K562 (cell line): ENCODE data around the gene PHF19. TPM values are rescaled to one million over a fixed set of nuclear protein-coding genes. Genes with fewer than 3 reads are reported as not detected.

Experiments used
- ARID2 ChIP-seq: fragments of 450-650 bp; IDR thresholded peaks from 2 replicates; pipeline ENCODE4 v1.6.1; 2017; ENCODE audit warnings: antibody characterized with exemption, mild to moderate bottlenecking
- ZNF197 ChIP-seq: fragments of 200-800 bp; sonication (Bioruptor generic); IDR thresholded peaks from 2 replicates; pipeline ENCODE4 v1.6.1; 2016; ENCODE audit warnings: low read depth, missing genetic modification characterization, missing compliant biosample characterization
- ZNF354B ChIP-seq: fragments of 250-450 bp; sonication (Bioruptor Pico); IDR thresholded peaks from 2 replicates; pipeline ENCODE4 v1.4.0; 2020
- ZNF766 ChIP-seq: fragments of 200-800 bp; sonication (Bioruptor generic); conservative IDR thresholded peaks from 2 replicates; pipeline ENCODE4 v1.6.1; 2016; ENCODE audit warnings: missing genetic modification characterization, missing compliant biosample characterization
- polyA plus RNA-seq, 8 experiments: library from polyadenylated mRNA; depleted of rRNA in 4 of 8; stranded (reverse) in 5 of 8; unstranded in 3 of 8; fragments of >200 nt; fragmentation: Nextera tagmentation in 2 of 8; fragmentation: Illumina TruSeq in 1 of 8; extraction: Ambion mirVana in 2 of 8; extraction: Trizol in 1 of 8; gene quantifications; 2 replicates each; pipeline versions ENCODE4 v1.2.1 to v1.2.3, GENCODE V29; 2011 to 2014; ENCODE audit warnings: inconsistent platforms in 1 of 8, missing spikeins in 1 of 8
- total RNA-seq, 7 experiments: library from RNA; depleted of rRNA in 6 of 7; stranded (reverse); fragments of >200 nt in 6 of 7; fragmentation: Illumina TruSeq in 2 of 7; extraction: Trizol in 2 of 7; gene quantifications; 2 replicates each; pipeline versions ENCODE4 v1.2.1 to v1.2.3, GENCODE V29; 2011 to 2021; ENCODE audit warnings: low replicate concordance in 1 of 7
- TF ChIP-seq, protein P1 (sequence below), 2 experiments: fragments of 450-650 bp in 1 of 2; sonication (generic) in 1 of 2; formaldehyde crosslinking in 1 of 2; IDR thresholded peaks; 2 replicates each; pipeline versions ENCODE4 v1.7.1 to v1.9.0; 2016 to 2022; ENCODE audit warnings: inconsistent platforms in 1 of 2, mild to moderate bottlenecking in 1 of 2, missing genetic modification reagents in 1 of 2
- TF ChIP-seq, protein P2 (sequence below): fragments of 250-450 bp; sonication (Bioruptor Pico); IDR thresholded peaks from 2 replicates; pipeline ENCODE4 v1.8.0; 2022; ENCODE audit warnings: moderate library complexity, mild to moderate bottlenecking, inconsistent platforms
- TF ChIP-seq, protein P3 (sequence below): fragments of 450-650 bp; formaldehyde crosslinking; conservative IDR thresholded peaks from 2 replicates; pipeline ENCODE4 v1.4.0; 2022; ENCODE audit warnings: mild to moderate bottlenecking, missing genetic modification characterization

Gene PHF19
- total and polyA plus RNA-seq, 9 of the 15 experiments (the other 6 are each of a cell fraction or from before 2014, with no cell fraction given), result 95.8 to 403 (median 255) TPM

DNA sequence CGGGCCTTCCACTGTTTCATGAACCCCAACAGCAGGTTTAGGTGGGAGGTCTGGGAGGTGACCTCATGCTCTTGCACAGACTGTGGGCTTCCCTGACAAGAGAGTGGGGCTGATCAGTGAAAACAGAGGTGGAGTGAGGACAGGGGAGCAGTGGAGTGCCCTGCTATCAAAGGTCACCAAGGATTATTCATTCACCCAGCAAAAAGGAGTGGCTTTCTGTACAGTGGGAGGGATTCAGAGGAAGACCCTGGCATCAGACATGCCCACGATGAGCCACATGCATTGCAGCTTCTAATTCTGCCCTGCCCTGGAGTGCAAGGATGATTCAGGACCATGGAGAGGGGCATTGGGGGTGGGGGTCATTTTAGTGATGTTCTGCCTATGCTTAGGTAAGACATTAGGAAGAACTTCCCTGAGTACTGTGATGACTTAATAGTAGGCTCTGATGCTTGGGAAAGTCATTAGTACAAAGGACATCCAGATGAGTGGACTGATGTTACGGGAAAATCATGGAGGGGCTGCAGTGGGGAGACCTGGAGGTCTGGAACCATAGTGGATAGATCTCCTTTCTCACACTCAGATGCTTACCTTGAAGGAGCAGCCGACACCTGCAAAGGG is 36.8 kb upstream of the PHF19 start (continued):
- TF ChIP-seq ZNF766 (CRISPR knock-in tag), result peak; percentile 94
- TF ChIP-seq ARID2, result no peak
- TF ChIP-seq ZNF354B, result no peak
- TF ChIP-seq, protein P1, sequence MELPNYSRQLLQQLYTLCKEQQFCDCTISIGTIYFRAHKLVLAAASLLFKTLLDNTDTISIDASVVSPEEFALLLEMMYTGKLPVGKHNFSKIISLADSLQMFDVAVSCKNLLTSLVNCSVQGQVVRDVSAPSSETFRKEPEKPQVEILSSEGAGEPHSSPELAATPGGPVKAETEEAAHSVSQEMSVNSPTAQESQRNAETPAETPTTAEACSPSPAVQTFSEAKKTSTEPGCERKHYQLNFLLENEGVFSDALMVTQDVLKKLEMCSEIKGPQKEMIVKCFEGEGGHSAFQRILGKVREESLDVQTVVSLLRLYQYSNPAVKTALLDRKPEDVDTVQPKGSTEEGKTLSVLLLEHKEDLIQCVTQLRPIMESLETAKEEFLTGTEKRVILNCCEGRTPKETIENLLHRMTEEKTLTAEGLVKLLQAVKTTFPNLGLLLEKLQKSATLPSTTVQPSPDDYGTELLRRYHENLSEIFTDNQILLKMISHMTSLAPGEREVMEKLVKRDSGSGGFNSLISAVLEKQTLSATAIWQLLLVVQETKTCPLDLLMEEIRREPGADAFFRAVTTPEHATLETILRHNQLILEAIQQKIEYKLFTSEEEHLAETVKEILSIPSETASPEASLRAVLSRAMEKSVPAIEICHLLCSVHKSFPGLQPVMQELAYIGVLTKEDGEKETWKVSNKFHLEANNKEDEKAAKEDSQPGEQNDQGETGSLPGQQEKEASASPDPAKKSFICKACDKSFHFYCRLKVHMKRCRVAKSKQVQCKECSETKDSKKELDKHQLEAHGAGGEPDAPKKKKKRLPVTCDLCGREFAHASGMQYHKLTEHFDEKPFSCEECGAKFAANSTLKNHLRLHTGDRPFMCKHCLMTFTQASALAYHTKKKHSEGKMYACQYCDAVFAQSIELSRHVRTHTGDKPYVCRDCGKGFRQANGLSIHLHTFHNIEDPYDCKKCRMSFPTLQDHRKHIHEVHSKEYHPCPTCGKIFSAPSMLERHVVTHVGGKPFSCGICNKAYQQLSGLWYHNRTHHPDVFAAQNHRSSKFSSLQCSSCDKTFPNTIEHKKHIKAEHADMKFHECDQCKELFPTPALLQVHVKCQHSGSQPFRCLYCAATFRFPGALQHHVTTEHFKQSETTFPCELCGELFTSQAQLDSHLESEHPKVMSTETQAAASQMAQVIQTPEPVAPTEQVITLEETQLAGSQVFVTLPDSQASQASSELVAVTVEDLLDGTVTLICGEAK (IDR thresholded peaks at IDR 0.05), result peak; percentile 33; the same call in 1 of the 2 replicates
- TF ChIP-seq, protein P1 (CRISPR knock-in tag; IDR thresholded peaks at IDR 0.05), result no peak
- peak; percentile 78; the same call in 1 of the 2 replicates for TF ChIP-seq ZNF197 (CRISPR knock-in tag)
- TF ChIP-seq, protein P2, sequence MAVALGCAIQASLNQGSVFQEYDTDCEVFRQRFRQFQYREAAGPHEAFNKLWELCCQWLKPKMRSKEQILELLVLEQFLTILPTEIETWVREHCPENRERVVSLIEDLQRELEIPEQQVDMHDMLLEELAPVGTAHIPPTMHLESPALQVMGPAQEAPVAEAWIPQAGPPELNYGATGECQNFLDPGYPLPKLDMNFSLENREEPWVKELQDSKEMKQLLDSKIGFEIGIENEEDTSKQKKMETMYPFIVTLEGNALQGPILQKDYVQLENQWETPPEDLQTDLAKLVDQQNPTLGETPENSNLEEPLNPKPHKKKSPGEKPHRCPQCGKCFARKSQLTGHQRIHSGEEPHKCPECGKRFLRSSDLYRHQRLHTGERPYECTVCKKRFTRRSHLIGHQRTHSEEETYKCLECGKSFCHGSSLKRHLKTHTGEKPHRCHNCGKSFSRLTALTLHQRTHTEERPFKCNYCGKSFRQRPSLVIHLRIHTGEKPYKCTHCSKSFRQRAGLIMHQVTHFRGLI (CRISPR knock-in tag), result 0 out of 2 replicates have a peak, but pooled peaks have one; percentile 20
- TF ChIP-seq, protein P3, sequence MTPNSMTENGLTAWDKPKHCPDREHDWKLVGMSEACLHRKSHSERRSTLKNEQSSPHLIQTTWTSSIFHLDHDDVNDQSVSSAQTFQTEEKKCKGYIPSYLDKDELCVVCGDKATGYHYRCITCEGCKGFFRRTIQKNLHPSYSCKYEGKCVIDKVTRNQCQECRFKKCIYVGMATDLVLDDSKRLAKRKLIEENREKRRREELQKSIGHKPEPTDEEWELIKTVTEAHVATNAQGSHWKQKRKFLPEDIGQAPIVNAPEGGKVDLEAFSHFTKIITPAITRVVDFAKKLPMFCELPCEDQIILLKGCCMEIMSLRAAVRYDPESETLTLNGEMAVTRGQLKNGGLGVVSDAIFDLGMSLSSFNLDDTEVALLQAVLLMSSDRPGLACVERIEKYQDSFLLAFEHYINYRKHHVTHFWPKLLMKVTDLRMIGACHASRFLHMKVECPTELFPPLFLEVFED (CRISPR knock-in tag), result 0 out of 2 replicates have a peak, but pooled peaks have one; percentile 18
